Panc1 (cell line): ENCODE results near the gene ENO4. TPM values are rescaled to one million over a fixed set of nuclear protein-coding genes. Genes with fewer than 3 reads are reported as not detected.

ENCODE experiments used
- ATAC-seq: fragments of 200-7000 bp; cut with Tn5 transposase; 2 replicates; pipeline ENCODE4 v1.9.1; 2020; ENCODE audit warnings: mild to moderate bottlenecking, moderate library complexity
- BruUV-seq: library from RNA; stranded (reverse); fragments of 400-500 nt; replicated peaks from 2 replicates; lab custom pipeline; 2021; lab: Mats Ljungman, UMichigan
- CTCF ChIA-PET: fragments of 300-600 bp; sonication (Branson Sonifier 250); formaldehyde crosslinking; loops from one replicate; lab custom pipeline; 2022; ENCODE audit warnings: antibody characterized with exemption; lab: Charles Lee
- POLR2A ChIA-PET: fragments of 300-600 bp; sonication (Branson Sonifier 250); formaldehyde crosslinking; loops from one replicate; lab custom pipeline; 2022; ENCODE audit warnings: antibody characterized with exemption; lab: Charles Lee
- DNase-seq: peaks from one replicate; pipeline ENCODE4 v3.0.0-alpha.2; 2010; ENCODE audit warnings: low read depth, low spot score
- H3K27ac ChIP-seq: 2 replicates; pipeline ENCODE4 v1.5.1; 2011; ENCODE audit warnings: mild to moderate bottlenecking, low read length, inconsistent platforms
- H3K27me3 ChIP-seq: fragments of 200-500 bp; sonication (Bioruptor generic); 2 replicates; pipeline ENCODE4 v1.6.0; 2014; ENCODE audit warnings: low read length, inconsistent platforms; ENCODE audit not compliant: control insufficient read depth, insufficient read depth
- H3K36me3 ChIP-seq: fragments of 200-500 bp; sonication (Bioruptor generic); 2 replicates; pipeline ENCODE4 v1.5.1; 2014; ENCODE audit warnings: inconsistent platforms, mild to moderate bottlenecking, low read length, moderate library complexity; ENCODE audit not compliant: control insufficient read depth, insufficient read depth
- H3K4me1 ChIP-seq: 2 replicates; pipeline ENCODE4 v1.5.1; 2011; ENCODE audit warnings: inconsistent platforms, mild to moderate bottlenecking, low read length, moderate library complexity; ENCODE audit not compliant: control insufficient read depth, insufficient read depth
- H3K4me3 ChIP-seq, 2 experiments: 2 replicates each; pipeline ENCODE4 v1.5.1; 2011 to 2012; ENCODE audit warnings: low read depth in 2 of 2, low read length in 2 of 2, mild to moderate bottlenecking in 2 of 2, inconsistent platforms in 1 of 2, moderate library complexity in 1 of 2
- H3K9me3 ChIP-seq: fragments of 200-500 bp; sonication (Bioruptor generic); 2 replicates; pipeline ENCODE4 v1.5.1; 2014; ENCODE audit warnings: low read depth, mild to moderate bottlenecking, inconsistent platforms, low read length, moderate library complexity; ENCODE audit not compliant: control insufficient read depth, insufficient read depth
- POLR2AphosphoS5 ChIP-seq: IDR thresholded peaks from 2 replicates; pipeline ENCODE4 v1.6.1; 2012; ENCODE audit warnings: mild to moderate bottlenecking, low read depth, low read length, moderate library complexity
- SIN3A ChIP-seq: IDR thresholded peaks from 2 replicates; pipeline ENCODE4 v1.6.1; 2012; ENCODE audit warnings: low read depth, mild to moderate bottlenecking, low read length, moderate library complexity, borderline replicate concordance; ENCODE audit not compliant: insufficient read depth
- TCF7L2 ChIP-seq: IDR thresholded peaks from 2 replicates; pipeline ENCODE4 v1.6.1; 2011; ENCODE audit warnings: mild to moderate bottlenecking, low read depth, low read length, inconsistent platforms
- in situ Hi-C: cut with HindIII; loops from 2 replicates; pipeline ENCODE4 v1.10.0; 2016; ENCODE audit warnings: low sequenced_read_pairs, low pct_unique_long_range_greater_than_20kb
- intact Hi-C: fragments of 100-400 bp; cut with micrococcal nuclease; formaldehyde crosslinking; loops from one replicate; pipeline ENCODE4 v1.10.0; 2022; ENCODE audit not compliant: unreplicated experiment
- total RNA-seq: library from RNA; stranded (reverse); gene quantifications from one replicate; pipeline ENCODE4 v1.2.1, GENCODE V29; 2021; ENCODE audit not compliant: unreplicated experiment
- TF ChIP-seq, protein P1 (sequence below): fragments of 450-650 bp; IDR thresholded peaks from 2 replicates; pipeline ENCODE4 v1.5.1; 2017; ENCODE audit warnings: mild to moderate bottlenecking
- TF ChIP-seq, protein P2 (sequence below), 2 experiments: IDR thresholded peaks; 2 replicates each; pipeline ENCODE4 v1.6.1; 2011 to 2012; ENCODE audit warnings: low read depth in 2 of 2, control low read depth in 1 of 2, low read length in 1 of 2, mild to moderate bottlenecking in 1 of 2, moderate library complexity in 1 of 2; ENCODE audit not compliant: insufficient read depth in 1 of 2

The ENO4 gene
- total RNA-seq, 1 experiment from 2014 or later, result 0.15 TPM

DNA sequence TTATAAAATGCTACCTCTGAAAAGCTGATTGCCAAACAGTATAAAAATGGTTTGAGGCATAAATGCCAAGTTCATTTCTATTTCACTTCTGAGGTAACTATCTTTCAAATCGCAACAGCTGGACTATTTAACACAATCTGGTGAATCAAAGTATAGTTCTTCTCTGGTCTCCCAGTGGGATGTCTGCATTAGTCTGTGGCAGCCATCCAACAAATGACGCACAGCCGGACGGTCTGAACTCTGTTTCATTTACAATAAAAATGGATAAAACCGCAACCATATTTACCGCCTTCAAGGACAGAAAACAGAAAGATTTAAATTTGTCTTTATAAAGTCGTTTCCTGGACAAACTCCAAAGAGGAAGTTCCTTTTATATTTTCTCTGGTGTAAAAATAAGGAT lies 41.9 kb downstream of the ENO4 start:
- ChIA-PET POLR2A (no interaction called here), CTCF (no interaction called here)
- ATAC-seq, result no peak
- peaks cover 3% of the 10 kb centered on the region; the same call in 1 of the 2 replicates for H3K36me3 ChIP-seq
- H3K4me3 ChIP-seq, result no peak overlapping the region
- H3K4me1 ChIP-seq, result peaks cover 37% of the 10 kb centered on the region
- no TSS peak for BruUV-seq
- H3K9me3 ChIP-seq, result no peaks in the 10 kb centered on the region
- H3K27me3 ChIP-seq, result no peaks in the 10 kb centered on the region
- in situ Hi-C loops (no loop called here), intact Hi-C loops (no loop called here)
- H3K27ac ChIP-seq, result no peak overlapping the region
- TF ChIP-seq POLR2AphosphoS5, result no peak
- TF ChIP-seq, protein P1, sequence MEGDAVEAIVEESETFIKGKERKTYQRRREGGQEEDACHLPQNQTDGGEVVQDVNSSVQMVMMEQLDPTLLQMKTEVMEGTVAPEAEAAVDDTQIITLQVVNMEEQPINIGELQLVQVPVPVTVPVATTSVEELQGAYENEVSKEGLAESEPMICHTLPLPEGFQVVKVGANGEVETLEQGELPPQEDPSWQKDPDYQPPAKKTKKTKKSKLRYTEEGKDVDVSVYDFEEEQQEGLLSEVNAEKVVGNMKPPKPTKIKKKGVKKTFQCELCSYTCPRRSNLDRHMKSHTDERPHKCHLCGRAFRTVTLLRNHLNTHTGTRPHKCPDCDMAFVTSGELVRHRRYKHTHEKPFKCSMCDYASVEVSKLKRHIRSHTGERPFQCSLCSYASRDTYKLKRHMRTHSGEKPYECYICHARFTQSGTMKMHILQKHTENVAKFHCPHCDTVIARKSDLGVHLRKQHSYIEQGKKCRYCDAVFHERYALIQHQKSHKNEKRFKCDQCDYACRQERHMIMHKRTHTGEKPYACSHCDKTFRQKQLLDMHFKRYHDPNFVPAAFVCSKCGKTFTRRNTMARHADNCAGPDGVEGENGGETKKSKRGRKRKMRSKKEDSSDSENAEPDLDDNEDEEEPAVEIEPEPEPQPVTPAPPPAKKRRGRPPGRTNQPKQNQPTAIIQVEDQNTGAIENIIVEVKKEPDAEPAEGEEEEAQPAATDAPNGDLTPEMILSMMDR, result no peak
- TF ChIP-seq SIN3A, result no peak
- TF ChIP-seq TCF7L2, result no peak
- TF ChIP-seq, protein P2, sequence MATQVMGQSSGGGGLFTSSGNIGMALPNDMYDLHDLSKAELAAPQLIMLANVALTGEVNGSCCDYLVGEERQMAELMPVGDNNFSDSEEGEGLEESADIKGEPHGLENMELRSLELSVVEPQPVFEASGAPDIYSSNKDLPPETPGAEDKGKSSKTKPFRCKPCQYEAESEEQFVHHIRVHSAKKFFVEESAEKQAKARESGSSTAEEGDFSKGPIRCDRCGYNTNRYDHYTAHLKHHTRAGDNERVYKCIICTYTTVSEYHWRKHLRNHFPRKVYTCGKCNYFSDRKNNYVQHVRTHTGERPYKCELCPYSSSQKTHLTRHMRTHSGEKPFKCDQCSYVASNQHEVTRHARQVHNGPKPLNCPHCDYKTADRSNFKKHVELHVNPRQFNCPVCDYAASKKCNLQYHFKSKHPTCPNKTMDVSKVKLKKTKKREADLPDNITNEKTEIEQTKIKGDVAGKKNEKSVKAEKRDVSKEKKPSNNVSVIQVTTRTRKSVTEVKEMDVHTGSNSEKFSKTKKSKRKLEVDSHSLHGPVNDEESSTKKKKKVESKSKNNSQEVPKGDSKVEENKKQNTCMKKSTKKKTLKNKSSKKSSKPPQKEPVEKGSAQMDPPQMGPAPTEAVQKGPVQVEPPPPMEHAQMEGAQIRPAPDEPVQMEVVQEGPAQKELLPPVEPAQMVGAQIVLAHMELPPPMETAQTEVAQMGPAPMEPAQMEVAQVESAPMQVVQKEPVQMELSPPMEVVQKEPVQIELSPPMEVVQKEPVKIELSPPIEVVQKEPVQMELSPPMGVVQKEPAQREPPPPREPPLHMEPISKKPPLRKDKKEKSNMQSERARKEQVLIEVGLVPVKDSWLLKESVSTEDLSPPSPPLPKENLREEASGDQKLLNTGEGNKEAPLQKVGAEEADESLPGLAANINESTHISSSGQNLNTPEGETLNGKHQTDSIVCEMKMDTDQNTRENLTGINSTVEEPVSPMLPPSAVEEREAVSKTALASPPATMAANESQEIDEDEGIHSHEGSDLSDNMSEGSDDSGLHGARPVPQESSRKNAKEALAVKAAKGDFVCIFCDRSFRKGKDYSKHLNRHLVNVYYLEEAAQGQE (IDR thresholded peaks at IDR 0.05; ENCODE audit: insufficient read depth in 1 of 2, low read depth in 2 of 2, low read length in 1 of 2), result no peak
- DNase-seq, result no peak

DNA sequence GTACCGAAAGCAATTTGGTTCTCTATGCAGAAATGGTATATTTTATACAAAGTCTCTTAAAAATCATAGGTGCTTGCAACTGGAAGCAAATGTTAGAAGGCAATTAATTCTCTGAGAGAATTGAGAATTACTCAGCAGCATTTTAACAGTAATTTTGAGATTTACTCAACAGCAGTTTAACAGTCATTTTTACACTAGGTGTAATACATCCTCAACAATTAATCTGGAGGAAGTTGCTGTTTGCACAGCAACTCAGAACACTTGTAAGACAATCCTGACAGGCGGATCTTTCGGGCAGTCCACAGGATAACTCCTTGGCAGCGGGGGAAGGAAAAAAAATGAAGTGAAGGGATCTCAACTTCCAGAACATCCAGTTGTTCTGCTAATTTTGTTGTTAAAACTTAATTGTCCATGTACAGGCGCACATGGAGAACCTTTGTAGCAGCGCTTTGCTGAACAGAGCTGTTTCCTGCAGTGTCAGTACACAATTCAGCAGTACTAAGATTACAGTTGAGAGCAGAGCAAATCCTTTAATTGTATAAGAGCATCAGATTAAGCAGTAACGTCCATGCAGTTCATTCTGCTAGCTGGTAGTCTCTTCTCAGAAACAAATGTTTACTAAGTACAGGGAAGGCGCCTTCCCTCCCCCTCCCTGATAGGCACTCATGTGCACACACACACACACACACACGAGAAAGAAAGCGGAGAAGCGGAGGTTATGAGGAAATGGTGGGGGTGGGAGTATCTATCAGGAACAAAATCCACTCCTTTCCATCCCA lies 43.8 kb downstream of the ENO4 start:
- CTCF ChIA-PET, result no interaction called here
- no TSS peak for BruUV-seq

More for the DNA sequence above, 43.8 kb downstream of the ENO4 start:
- H3K9me3 ChIP-seq, result no peaks in the 10 kb centered on the region
- DNase-seq (no peak), ATAC-seq (no peak)
- no peaks in the 10 kb centered on the region for H3K27me3 ChIP-seq
- in situ Hi-C loops, result no loop called here
- TF ChIP-seq, protein P1, result no peak
- TF ChIP-seq SIN3A (no peak), TCF7L2 (no peak)
- TF ChIP-seq, protein P2 (IDR thresholded peaks at IDR 0.05; ENCODE audit: insufficient read depth in 1 of 2, low read depth in 2 of 2, low read length in 1 of 2), result no peak
- peaks cover 30% of the 10 kb centered on the region for H3K4me1 ChIP-seq
- H3K27ac ChIP-seq, result 0 out of 2 replicates have a peak overlapping the region, but pooled peaks have one; percentile 14
- intact Hi-C loops, result no loop called here
- H3K36me3 ChIP-seq, result peaks cover 2% of the 10 kb centered on the region; the same call in 1 of the 2 replicates
- POLR2A ChIA-PET, result no interaction called here
- no peak overlapping the region for H3K4me3 ChIP-seq
